OCI-LY7 (cell line): ENCODE data around the gene RANBP9.

Experiments used
- CTCF ChIP-seq: fragments of 200-600 bp; sonication (generic); conservative IDR thresholded peaks from 2 replicates; pipeline ENCODE4 v1.5.1; 2014; ENCODE audit warnings: mild to moderate bottlenecking, antibody characterized with exemption, low read length, moderate library complexity, mixed read lengths
- EZH2phosphoT487 ChIP-seq: fragments of 200-600 bp; sonication (generic); IDR thresholded peaks from 2 replicates; pipeline ENCODE4 v1.6.1; 2018; ENCODE audit warnings: low read depth, borderline replicate concordance, mild to moderate bottlenecking, mixed run types, antibody characterized with exemption, low read length, moderate library complexity, mixed read lengths

GRCh38 chr6:13663986-13664385, 47.6 kb downstream of the RANBP9 start:
- TF ChIP-seq CTCF (no peak), EZH2phosphoT487 (no peak)
